ENCODE data around the gene CLTRN. TPM values are rescaled to one million over a fixed set of nuclear protein-coding genes. Genes with fewer than 3 reads are reported as not detected.

CLTRN gene
- total RNA-seq, 2 donors from 2014 or later, result 1.3 to 1.6 TPM

DNA sequence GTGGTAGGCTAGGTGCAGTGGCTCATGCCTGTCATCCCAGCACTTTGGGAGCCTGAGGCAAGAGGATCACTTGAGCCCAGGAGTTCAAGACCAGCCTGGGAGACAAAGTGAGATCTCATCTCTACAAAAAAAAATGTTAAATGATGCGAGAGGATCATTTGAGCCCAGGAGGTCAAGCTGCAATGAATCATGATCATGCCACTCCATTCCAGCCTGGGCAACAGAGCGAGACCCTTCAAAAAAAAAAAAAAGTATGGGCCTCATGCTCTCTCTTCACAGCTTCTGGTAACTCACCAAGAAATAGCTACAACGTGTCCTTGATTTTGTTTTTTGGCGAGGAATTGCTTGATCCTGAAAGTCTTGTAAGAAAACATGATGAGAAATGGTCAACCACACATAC lies 65.1 kb downstream of the CLTRN start:
- H3K27ac ChIP-seq, result no peak overlapping the region
- ATAC-seq, result no peak

DNA sequence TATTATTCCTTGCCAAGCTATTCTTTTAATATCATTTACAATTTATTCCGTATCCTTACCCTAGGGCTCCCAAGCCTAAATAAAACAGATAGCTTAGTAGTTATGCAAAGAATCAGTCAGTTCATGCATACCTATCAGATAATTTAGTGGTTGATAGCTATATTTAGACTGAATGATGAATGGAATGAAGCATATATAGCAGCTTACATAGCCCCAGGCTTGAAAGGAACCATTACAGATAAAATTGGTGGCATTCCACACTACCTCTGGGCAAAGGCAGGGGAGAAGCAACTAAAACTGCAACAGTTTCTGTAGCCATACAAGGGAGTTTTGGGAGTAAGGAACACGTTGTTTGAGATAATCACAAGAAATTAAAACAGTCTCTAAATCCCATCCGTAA lies 66.6 kb downstream of the CLTRN start:
- no peak overlapping the region for H3K4me3 ChIP-seq
- WGBS, 2 donors, result 68 to 83% methylated on average over 3 of the region's 3 CpGs
- TF ChIP-seq, protein P1, sequence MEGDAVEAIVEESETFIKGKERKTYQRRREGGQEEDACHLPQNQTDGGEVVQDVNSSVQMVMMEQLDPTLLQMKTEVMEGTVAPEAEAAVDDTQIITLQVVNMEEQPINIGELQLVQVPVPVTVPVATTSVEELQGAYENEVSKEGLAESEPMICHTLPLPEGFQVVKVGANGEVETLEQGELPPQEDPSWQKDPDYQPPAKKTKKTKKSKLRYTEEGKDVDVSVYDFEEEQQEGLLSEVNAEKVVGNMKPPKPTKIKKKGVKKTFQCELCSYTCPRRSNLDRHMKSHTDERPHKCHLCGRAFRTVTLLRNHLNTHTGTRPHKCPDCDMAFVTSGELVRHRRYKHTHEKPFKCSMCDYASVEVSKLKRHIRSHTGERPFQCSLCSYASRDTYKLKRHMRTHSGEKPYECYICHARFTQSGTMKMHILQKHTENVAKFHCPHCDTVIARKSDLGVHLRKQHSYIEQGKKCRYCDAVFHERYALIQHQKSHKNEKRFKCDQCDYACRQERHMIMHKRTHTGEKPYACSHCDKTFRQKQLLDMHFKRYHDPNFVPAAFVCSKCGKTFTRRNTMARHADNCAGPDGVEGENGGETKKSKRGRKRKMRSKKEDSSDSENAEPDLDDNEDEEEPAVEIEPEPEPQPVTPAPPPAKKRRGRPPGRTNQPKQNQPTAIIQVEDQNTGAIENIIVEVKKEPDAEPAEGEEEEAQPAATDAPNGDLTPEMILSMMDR (IDR thresholded peaks at IDR 0.05), result no peak
- no peak for TF ChIP-seq POLR2A (IDR thresholded peaks at IDR 0.05)

More for the DNA sequence above, 65.1 kb downstream of the CLTRN start:
- DNase-seq, result no peak
- no peaks in the 10 kb centered on the region for H3K4me1 ChIP-seq
- intact Hi-C loops (cut with DNase I), result no loop called here
- WGBS, 2 donors, result 78 to 85% methylated on average over 4 of the region's 4 CpGs
- H3K36me3 ChIP-seq (replicated peaks in 1 of 2; ENCODE audit: insufficient read depth in 1 of 2, low read depth in 2 of 2), result no peaks in the 10 kb centered on the region
- H3K27me3 ChIP-seq, result no peaks in the 10 kb centered on the region
- TF ChIP-seq, protein P1 (IDR thresholded peaks at IDR 0.05), result no peak
- TF ChIP-seq POLR2A (IDR thresholded peaks at IDR 0.05), result no peak
- no peak overlapping the region for H3K4me3 ChIP-seq
- no peaks in the 10 kb centered on the region for H3K9me3 ChIP-seq

DNA sequence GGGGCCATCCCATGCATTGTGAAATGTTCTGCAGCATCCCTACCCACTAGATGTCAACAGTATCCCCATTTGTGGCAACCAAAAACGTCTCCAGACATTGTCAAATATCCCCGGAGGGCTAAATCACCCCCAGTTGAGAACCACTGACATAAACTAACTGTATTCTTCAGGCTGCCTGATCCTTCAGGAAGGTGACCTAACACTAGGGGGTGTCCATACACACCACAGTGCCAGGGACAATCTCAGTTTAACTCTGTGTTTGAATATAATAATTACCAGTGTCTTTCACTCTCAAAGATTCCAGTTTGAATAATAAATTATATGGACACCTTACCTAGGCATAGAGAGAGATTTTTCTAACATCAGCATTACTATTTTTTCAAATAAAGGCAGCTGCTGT lies 70.2 kb downstream of the CLTRN start:
- H3K27me3 ChIP-seq, result no peaks in the 10 kb centered on the region
- TF ChIP-seq POLR2A (IDR thresholded peaks at IDR 0.05), result no peak
- H3K4me1 ChIP-seq, result no peaks in the 10 kb centered on the region
- H3K4me3 ChIP-seq, result no peak overlapping the region
- DNase-seq (no peak), ATAC-seq (no peak)
- intact Hi-C loops (cut with DNase I), result no loop called here
- H3K9me3 ChIP-seq, result no peaks in the 10 kb centered on the region
- 18 to 34% methylated on average over 2 of the region's 2 CpGs for WGBS, 2 donors
- H3K27ac ChIP-seq, result no peak overlapping the region
- H3K36me3 ChIP-seq (replicated peaks in 1 of 2; ENCODE audit: insufficient read depth in 1 of 2, low read depth in 2 of 2), result no peaks in the 10 kb centered on the region

More for the DNA sequence above, 66.6 kb downstream of the CLTRN start:
- Histone ChIP-seq H3K27me3 (no peaks in the 10 kb centered on the region), H3K9me3 (no peaks in the 10 kb centered on the region), H3K4me1 (no peaks in the 10 kb centered on the region), H3K27ac (no peak overlapping the region), H3K36me3 (replicated peaks in 1 of 2; ENCODE audit: insufficient read depth in 1 of 2, low read depth in 2 of 2) (no peaks in the 10 kb centered on the region)
- ATAC-seq (no peak), DNase-seq (no peak)
- intact Hi-C loops (cut with DNase I), result no loop called here

DNA sequence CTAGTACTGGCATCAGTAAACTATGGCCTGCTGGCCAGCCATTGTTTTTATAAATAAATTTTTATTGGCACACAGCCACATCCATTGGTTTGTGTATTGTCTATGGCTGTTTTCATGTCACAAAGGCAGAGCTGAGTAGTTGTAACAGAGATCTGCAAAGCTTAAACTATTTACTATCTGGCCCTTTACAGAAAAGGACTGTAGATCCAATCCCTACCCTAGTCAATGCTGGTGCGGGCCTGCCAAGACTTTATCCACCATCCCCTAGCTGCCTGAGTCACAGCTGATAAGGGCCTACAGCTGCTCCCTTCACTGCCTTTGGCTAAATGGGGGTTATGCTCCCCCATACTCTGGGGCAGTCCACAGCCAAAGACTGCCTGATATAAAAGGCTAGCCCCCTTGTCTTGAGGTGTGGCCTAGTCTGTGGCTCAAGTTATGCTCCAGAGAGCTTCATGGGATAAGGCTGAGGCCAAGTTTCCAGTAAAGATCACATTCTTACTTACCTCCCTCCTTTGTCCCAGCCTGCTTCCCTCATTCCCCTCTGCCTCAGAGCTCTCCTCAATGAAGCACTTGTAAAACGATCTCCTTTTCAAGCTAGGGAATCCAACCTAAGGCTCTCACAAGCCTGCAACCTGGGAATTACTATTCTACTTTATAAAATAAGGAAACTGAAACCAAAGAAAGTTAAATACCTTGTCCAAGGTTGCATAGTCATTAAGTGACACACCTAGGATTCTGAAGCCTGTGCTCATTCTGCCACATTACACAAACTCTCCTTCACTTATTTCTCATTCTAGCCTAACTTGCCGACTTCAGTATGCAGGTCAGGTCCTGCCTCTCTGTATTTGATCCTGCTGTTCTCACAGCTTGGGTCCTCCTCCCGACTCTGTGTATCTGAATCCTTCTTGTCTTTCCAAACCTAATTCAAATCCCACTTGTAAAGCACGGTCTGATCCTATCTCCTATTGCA lies 84.5 kb downstream of the CLTRN start:
- Histone ChIP-seq H3K4me3 (no peak overlapping the region), H3K9me3 (no peaks in the 10 kb centered on the region), H3K27ac (peak overlapping the region in 3 of 4 donors; percentile 28 to 48 (median 44)), H3K4me1 (no peaks in the 10 kb centered on the region), H3K36me3 (replicated peaks in 1 of 2; ENCODE audit: insufficient read depth in 1 of 2, low read depth in 2 of 2) (no peaks in the 10 kb centered on the region), H3K27me3 (no peaks in the 10 kb centered on the region)
- ATAC-seq, result peak; percentile 65
- 54 to 63% methylated on average over 5 of the region's 5 CpGs for WGBS, 2 donors
- peak; percentile 13 to 61 (median 31) for DNase-seq
- intact Hi-C loops (cut with DNase I), result no loop called here
- TF ChIP-seq, protein P1 (IDR thresholded peaks at IDR 0.05), result no peak
- TF ChIP-seq POLR2A (IDR thresholded peaks at IDR 0.05), result no peak

Other genes starting within 250 kb of the CLTRN start
- gene PIR, start 171.5 kb downstream of the CLTRN start, total RNA-seq, result 1 to 10 TPM; 3.9 to 5.3 TPM
- gene BMX, start 164.0 kb downstream of the CLTRN start, total RNA-seq, result under 1 TPM in 1 of 2 donors, not detected in 1; 0.52 TPM
- gene ACE2, start 63.8 kb downstream of the CLTRN start, total RNA-seq, result 10 to 100 TPM in 1 of 2 donors, 1 to 10 TPM in 1; 6.2 to 17.5 TPM
- gene CA5B, start 73.5 kb upstream of the CLTRN start, total RNA-seq, result 1 to 10 TPM; 6.2 to 6.6 TPM
- 1 to 10 TPM; 5.7 to 9.2 TPM for gene ZRSR2, start 125.7 kb upstream of the CLTRN start, total RNA-seq
- gene AP1S2, start 190.0 kb upstream of the CLTRN start, total RNA-seq, result 10 to 100 TPM in 1 of 2 donors, 1 to 10 TPM in 1; 7.6 to 11.7 TPM

Data from body of pancreas (tissue), 4 donors.